K562 (cell line): ENCODE results near the gene GPR157.

Experiments
- CBFA2T3 ChIP-seq: fragments of 450-650 bp; IDR thresholded peaks from 2 replicates; pipeline ENCODE4 v1.6.1; 2017
- EGR1 ChIP-seq: fragments of 450-650 bp; conservative IDR thresholded peaks from 2 replicates; pipeline ENCODE4 v1.6.1; 2017; ENCODE audit warnings: mild to moderate bottlenecking
- ESRRA ChIP-seq: fragments of 450-650 bp; IDR thresholded peaks from 2 replicates; pipeline ENCODE4 v1.6.1; 2014; ENCODE audit warnings: low read depth, mild to moderate bottlenecking, moderate library complexity, borderline replicate concordance
- NR3C1 ChIP-seq: sonication (generic); formaldehyde crosslinking; IDR thresholded peaks from 2 replicates; pipeline ENCODE4 v1.8.1; 2022; ENCODE audit warnings: missing genetic modification reagents
- PTTG1 ChIP-seq: fragments of 450-650 bp; IDR thresholded peaks from 2 replicates; pipeline ENCODE4 v1.6.1; 2016; ENCODE audit warnings: low read depth, mild to moderate bottlenecking, missing genetic modification characterization, missing compliant biosample characterization
- TF ChIP-seq, protein P1 (sequence below): fragments of 250-450 bp; sonication (Bioruptor Pico); IDR thresholded peaks from 2 replicates; pipeline ENCODE4 v1.8.0; 2022; ENCODE audit warnings: moderate library complexity, mild to moderate bottlenecking, inconsistent platforms

DNA sequence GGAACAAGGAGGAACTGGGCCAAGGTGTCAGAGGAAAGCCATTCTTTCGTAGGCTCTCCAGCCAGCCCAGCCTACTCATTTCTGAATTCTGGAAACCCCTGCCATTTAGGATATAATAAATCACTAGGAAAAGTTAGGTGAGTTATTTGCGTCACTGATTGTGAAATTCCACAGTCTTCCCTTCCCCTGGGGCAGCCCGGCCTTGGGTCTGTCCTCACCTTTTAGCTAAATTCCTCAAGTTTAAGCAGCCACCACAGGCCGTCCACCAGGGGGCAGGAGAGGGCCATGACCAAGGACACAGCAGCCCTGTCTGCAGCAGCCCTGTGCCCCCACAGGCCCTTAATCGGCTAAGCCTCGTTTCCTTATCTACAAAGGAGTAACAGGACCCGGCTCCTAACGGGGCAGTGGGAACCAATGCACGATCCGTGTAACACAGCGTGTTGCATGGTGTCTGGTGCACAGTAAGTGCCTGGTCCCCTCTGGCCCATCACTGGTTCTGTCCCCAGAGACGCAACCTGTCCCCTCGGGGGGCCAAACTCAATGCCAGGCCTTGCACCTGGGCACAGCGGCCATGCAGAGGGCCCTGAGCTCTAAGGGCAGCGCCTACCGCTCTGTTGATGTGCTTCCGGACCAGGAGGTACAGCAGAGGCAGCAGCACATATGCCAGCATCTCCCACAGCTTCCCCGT is 18.1 kb downstream of the GPR157 start:
- TF ChIP-seq CBFA2T3 (no peak), ESRRA (no peak; the same call in 1 of the 2 replicates), PTTG1 (tag) (no peak), NR3C1 (CRISPR knock-in tag) (no peak), EGR1 (no peak)
- TF ChIP-seq, protein P1, sequence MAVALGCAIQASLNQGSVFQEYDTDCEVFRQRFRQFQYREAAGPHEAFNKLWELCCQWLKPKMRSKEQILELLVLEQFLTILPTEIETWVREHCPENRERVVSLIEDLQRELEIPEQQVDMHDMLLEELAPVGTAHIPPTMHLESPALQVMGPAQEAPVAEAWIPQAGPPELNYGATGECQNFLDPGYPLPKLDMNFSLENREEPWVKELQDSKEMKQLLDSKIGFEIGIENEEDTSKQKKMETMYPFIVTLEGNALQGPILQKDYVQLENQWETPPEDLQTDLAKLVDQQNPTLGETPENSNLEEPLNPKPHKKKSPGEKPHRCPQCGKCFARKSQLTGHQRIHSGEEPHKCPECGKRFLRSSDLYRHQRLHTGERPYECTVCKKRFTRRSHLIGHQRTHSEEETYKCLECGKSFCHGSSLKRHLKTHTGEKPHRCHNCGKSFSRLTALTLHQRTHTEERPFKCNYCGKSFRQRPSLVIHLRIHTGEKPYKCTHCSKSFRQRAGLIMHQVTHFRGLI (CRISPR knock-in tag) = no peak
